Stimulated activated CD8-positive, alpha-beta memory T cell treated with anti-CD3 and anti-CD28 coated beads, Interleukin-12 subunit alpha, Interleukin-12 subunit beta, amount 100 ng/mL, for 24 hours (primary cell): ENCODE results near the gene PPP6C.
"Not testable (repeated sequence)": the region's sequence is repeated elsewhere in the genome, so short reads cannot be mapped to it uniquely, and the experiment has no call there.

Source experiments
- DNase-seq: peaks from one replicate; pipeline ENCODE4 v3.0.0-alpha.2; 2020; ENCODE audit errors: extremely low read depth

The PPP6C gene

DNA sequence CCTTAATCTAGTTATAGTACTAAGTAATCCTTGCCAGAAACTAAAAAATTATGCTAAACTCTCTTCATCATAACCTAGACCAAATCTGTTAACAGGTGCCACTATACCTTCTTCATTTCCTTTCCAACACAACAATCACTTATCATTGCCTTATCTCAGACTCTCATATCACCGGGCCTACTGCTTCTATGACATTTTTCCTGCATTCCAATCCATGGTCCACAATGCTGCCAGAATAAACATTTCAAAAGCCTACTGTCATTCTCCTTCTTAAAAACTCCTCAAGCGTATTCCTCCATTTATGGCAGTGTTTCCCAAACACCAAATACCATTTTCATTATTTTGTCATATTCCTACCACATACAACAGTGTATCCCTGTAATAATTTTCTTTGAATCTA lies 6.5 kb downstream of the PPP6C start:
- no peak for DNase-seq

DNA sequence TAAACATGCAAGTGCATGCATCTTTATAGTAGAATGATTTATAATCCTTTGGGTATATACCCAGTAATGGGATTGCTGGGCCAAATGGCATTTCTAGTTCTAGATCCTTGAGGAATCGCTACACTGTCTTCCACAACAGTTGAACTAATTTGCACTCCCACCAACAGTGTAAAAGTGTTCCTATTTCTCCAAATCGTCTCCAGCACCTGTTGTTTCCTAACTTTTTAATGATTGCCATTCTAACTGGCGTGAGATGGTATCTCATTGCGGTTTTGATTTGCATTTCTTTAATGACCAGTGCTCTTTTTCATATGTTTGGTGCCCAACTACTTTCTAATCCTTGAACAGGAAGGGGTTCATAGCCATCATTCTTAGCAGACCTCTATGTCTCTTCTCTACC lies 7.8 kb downstream of the PPP6C start:
- DNase-seq, result not testable (repeated sequence)

DNA sequence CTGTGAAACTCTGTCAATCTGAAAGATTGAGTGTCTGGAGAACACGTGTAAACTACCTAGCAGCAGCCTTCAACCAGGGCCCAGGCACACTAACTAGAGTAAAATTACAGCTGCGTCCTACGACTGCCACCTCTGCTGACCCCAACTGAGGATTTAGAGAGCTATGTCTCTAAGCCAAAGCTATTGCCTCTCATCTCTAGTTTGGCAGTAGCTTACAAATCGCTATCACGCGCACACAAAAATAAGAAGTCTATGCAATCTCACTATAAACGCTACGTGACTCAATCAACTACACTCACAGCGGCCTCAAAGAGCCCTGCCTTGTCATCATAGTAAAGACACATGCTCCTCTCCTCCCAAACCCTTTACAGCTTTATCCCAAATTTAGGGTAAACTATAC lies 8.7 kb downstream of the PPP6C start:
- DNase-seq, result no peak

DNA sequence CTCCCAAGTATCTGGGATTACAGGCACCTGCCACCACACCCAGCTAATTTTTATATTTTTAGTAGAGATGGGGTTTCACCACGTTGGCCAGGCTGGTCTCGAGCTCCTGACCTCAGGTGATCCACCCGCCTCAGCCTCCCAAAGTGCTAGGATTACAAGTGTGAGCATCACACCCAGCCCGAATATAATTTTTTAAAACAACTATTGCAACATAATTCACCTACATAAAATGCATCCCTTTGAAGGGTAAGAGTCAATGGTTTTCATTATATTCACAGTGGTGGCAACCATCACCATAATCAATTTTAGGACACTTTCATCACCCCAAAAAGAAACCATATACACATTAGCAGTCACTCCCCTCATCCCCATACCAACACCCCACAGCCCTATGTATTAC lies 9.8 kb downstream of the PPP6C start:
- not testable (repeated sequence) for DNase-seq

DNA sequence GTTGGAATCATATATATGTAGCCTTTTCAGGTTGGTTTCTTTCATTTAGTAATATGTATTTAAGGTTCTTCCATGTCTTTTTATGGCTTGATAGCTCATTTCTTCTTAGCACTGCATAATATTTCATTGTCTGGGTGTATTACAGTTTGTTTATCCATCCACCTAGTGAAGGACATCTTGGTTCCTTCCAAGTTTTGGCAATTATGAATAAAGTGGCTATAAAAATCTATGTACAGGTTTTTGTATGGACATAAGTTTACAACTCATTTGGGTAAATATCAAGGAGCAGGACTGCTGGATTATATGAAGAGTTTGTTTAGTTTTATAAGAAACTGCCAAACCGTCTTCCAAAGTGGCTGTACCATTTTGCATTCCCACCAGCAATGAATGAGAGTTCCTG lies 11.7 kb downstream of the PPP6C start:
- DNase-seq, result no peak

DNA sequence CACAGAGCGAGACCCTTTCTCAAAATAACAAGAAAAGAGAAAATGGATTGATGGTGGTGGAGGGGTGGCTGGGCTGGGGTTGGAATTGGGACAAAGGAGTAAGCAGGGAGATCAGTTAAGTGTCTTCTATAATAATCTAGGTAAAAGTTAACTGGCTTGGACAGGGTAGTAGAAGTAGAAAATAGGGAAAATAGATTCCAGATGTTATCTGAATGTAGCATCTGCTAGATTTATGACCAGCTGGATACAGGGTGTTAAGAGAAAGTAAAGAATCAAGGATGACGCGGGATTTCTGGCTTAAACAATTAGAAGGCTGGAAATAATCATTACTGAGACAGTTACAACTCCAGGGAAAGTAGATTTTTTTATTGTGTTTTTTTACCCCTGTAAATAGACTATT lies 13.0 kb downstream of the PPP6C start:
- no peak for DNase-seq

DNA sequence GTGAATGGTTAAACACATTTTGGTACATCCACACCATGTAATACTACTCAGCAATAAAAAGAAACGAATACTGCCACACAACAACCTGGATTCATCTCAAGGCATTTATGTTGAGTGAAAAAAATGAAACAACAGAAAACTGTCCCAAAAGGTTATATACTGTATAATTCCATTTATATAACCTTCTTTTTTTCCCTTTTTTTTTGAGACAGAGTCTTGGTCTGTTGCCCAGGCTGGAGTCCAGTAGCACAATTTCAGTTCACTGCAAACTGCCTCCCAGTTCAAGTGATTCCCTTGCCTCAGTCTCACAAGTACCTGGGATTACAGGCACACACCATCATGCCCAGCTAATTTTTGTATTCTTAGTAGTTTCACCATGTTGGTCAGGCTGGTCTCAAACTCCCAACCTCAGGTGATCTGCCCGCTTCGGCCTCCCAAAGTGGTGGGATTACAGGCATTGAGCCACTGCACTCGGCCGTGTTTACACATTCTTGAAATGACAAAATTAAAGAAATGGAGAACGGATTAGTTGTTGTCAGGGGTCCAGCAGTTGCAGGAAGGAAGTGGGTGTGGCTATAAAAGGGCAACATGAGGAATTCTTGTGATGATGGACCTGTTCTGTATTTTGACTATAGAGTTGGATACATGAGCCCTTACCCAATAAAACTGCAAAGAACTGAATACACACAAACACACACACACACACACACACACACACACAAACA lies 17.4 kb downstream of the PPP6C start:
- no peak for DNase-seq

DNA sequence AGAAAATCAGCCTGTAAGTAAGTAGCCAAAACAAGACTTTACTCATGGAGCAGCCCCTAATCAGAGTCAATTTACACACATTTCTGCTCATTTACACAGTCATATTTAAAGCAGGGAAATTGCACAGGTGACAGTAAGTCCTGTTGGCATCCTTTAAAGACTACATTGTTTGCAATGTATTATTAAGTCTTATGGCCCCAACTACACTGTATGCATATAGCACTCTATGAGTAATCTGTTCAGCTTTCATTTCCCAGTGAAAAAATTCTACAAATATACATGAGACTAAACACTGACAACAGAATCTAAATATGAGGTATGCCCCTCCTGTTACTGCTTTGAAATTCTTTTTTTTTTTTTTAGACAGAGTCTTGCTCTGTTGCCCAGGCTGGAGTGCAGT lies 19.7 kb downstream of the PPP6C start:
- no peak for DNase-seq

DNA sequence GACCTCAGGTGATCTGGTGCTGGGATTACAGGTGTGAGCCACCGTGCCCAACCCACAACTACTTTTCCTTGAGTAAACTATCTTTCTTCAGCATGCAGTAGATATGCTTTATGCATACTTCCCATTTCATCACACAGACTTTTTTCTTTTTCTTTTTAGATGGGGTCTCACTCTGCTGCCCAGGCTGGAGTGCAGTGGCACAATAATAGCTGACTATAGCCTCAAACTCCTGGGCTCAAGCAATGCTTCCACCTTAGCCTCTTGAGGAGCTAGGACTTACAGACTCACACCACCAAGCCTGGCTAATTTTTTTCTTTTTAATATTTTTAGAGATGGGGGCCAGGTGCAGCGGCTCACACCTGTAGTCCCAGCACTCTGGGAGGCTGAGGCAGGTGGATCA lies 22.8 kb downstream of the PPP6C start:
- DNase-seq, result no peak

DNA sequence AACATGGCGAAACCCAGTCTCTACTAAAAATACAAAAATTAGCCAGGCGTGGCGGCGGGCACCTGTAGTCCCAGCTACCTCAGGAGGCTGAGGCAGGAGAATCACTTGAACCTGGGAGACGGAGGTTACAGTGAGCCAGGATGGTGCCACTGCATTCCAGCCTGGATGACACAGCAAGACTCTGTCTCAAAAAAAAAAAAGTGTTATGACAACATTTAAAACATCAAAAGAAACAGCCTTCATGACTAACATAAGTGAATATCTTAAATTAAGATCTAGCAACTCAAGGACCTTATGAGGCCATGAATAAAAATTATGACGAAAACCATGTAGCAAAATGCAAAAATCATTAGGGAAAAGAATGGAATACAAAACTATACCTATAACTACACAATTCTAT lies 26.7 kb downstream of the PPP6C start:
- DNase-seq, result not testable (repeated sequence)

DNA sequence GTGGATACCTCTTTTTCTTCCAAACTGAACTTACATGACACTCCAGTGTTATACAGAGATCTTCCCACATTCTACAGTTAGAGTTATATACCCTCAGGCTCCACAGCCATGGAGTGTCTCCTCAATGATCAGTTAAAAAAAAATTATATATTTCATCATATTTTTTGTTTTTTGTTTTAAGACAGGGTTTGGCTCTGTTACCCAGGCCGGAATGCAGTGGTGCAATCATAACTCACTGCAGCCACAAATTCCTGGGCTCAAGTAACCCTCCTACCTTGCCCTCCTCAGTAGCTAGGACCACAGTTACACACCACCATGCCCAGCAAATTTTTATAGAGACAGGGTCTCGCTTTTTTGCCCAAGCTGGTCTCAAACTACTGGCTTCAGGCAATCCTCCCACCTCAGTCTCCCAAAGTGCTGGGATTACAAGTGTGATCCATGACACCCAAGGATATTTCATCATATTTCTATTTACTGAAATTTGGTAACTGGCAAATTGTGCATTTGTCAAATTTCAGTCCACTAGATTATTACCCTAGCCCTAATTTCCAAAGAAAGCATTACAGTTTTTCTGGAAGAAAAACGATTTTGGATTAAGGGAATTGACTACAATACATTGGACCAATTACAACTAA lies 28.2 kb downstream of the PPP6C start:
- DNase-seq, result no peak

DNA sequence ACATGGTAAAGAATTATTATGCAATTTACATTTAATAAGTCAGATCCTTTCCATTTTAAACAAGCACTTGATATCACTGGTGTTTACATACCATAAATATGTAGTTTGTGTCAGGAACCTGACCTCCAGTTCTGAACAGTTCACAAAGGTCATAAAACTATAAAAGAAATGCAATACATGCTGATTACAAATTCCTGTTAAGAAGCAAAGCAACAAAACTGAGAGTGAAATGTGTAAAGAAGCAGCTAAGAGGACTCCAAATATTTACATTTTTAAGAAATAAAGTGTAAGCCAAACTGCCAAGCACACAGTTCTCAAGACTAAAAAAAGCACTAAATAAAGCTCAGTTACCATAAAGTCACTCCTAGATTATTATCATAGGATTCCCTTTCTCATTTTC lies 28.9 kb downstream of the PPP6C start:
- no peak for DNase-seq

DNA sequence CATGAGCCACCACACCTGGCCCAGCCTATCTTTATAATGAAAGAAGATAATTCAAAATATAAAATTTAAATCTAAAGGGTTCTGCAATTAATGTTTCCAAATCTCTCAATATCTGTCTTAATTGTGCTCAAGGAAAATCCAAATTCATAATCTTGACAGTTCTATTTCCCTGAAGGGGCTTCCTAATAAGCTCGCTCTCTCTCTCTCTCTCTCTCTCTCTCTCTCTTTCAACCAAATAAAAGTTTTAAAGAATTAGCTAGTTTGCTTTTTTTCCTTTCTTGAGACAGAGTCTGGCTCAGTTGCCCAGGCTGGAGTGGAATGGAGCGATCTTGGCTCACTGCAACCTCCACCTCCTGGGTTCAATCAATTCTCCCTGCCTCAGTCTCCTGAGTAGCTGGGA lies 33.1 kb downstream of the PPP6C start:
- no peak for DNase-seq

DNA sequence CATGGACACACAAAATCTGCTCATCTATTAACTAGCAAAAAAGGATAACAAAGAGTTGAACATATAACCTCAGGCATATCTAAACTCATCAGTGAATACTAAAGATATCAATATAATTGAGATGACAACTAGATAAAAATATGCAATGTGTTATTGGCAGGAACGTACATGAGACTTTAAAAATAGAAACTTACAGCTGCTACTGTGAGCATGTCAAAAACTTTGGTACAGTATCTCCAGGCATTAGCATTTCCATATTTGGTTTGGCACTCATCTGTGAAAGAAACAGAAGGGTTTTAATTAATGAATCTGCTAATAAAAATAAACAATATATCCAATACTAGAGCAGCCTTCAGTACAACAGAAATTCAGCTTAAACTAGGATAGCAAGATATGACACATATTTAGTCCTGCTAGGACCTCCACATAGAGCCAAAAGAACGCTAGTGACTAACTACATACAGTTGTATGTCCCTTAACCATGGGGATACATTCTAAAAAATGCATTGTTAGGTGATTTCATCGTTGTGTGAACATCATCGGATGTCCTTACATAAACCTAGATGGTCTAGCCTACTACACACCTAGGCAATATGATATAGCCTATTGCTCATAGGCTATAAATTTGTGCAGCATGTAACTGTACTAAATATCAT lies 35.8 kb downstream of the PPP6C start:
- no peak for DNase-seq

DNA sequence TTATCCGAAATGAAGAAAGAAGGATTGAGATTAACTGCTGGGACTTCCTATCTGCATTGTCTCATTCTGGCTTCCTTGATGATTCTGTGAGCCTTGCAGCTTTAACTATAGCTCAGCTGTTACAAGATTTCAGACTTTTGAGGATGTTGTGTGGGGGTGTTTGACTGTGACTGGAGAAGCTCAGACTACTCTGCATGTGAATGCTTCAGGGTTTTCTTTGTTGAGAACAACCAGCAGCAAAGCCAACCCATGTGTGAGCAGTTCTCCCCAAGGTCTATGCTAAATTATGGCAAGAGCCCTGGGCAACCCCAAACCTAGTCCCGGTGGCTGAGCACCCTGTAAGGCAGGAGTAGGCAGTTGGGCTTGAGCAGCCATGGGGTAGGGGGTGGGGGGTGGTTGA lies 37.9 kb downstream of the PPP6C start:
- no peak for DNase-seq

DNA sequence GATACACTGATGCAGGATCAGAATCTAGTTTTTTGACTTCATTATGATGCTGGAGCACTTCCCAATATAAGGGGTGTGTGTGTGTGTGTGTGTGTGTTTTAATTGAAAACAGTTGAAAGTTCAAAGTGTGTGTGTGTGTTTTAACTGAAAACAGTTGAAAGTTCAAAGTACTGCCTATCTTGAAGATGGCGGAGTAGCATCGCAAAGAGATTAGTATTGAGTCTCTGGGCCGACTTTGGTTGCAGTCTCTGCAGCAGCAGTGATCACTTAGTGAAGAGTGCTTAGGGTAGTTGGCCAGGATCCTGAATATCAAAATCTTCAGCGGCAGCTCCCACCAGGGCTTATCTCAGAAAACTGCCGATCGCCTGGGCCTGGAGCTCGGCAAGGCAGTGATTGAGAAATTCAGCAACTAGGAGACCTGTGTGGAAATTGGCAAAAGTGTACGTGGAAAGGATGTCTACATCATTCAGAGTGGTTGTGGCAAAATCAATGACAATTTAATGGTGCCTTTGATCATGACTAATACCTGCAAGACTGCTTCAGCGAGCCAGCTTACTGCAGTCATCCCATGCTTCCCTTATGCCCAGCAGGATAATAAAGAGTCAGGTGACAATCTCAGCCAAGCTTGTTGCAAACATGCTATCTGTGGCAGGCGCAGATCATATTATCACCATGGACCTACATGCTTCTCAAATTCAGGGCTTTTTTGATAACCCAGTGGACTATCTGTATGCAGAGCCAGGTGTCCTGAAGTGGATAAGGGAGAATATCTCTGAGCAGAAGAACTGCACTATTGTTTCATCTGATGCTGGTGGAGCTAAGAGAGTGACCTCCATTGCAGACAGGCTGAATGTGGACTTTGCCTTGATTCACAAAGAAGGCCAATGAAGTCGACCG lies 39.0 kb downstream of the PPP6C start:
- no peak for DNase-seq

DNA sequence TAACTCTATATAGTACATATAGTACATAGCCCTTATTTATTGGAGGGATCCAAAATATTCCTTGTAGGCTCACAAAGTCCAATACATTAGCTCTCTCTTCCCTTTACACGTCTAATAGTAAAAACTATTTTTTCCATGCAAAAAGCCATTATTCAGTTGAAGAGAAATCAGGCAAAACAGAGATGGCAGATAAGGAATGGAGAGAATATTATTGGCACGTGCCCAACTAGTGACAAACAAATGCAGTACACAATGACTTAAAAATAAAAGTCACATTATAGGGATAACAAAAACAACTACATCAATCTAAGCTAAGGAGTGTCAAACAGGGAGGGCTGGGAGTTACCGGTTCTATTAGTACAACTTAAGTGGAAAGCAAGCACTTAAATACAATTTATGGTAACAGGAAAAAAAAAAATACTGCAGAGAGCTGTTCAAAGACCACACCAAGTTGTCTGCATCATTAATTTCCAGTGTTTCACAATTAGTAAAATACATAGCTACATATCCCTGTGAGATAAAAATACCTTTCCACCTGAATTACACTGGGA lies 42.1 kb downstream of the PPP6C start:
- DNase-seq, result no peak

DNA sequence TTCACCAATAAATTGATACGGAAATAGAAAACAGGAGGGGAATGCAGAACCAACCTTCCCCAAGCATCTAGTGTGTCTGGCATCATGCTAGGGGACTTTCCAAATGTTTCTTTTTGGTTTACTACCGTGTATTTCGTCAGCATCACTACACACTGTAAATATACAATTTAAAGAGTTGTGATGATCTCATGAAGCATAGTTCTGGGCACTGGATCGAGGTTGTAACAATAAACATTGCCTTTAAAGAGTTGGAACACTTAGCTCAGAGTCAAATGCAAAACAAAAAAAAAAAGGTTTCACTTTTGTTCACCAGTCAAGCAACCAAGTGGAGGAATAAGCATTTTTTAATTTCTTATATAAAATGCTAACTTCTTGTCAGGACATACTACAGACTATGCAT lies 43.4 kb downstream of the PPP6C start:
- DNase-seq, result no peak

DNA sequence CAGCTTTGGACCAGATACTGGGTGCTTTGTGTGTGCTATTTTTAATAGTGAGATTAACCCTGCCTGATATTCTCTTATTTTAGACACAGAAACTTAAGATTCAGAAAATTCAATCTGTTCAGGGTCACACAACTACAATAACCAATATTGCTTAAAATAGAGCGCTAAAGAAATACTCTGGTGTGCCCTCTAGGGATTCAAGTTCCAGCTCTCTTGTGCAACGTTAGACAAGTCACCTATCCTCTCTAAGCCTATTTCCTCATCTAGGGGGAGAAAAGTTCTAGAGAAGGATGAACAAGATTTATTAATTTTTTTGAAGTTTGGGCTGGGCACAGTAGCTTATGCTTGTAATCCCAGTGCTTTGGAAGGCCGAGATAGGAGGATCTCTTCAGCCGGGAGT lies 44.2 kb downstream of the PPP6C start:
- no peak for DNase-seq

DNA sequence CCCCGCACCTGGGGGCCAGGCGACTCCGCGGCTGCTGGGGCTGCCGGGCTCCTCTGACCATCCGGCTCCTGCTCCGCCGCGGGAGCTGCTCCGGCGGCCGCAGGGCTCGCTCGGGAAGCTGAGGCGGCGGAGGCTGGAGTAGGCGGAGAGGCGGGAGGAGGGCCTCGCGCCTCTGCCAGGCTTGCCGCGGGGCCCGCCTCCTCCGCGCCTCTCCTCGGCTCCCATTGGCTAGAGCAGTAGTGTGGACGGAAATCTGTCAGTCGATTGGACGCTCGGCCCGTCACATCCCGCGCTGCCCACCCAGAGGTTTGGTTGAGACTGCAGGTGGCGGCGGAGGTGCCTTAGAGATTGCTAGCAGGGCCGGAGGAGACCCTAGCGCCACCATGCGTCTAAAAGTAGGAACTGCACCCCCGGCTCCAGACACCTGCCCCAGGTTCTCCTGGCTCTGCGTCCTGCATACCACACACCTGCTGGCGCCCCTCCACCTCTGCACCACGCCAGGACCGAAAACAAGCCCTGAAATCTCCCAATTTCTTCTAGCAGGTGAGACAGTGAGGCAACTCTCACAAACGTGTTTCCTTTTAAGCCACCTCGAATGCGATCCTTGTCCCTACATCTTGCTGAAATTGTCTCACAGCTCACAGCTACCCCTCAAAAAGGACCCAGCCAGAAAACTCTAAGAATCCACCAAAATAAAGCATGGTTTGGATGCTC lies 46.1 kb downstream of the PPP6C start, which contains the start of gene SCAI:
Gene SCAI (minus strand): TSS at position 152 of the 714 bp plus-strand sequence. CDS start 91 bp downstream, at position 61.
- peak; percentile 94 for DNase-seq
